Measurements from ENCODE around the gene APC. TPM values are rescaled to one million over a fixed set of nuclear protein-coding genes. Genes with fewer than 3 reads are reported as not detected.

APC gene
- total and polyA plus RNA-seq, 2 donors (not counting 3 experiments of a cell fraction or from before 2014, with no cell fraction given) = 11.2 to 39.6 TPM

DNA sequence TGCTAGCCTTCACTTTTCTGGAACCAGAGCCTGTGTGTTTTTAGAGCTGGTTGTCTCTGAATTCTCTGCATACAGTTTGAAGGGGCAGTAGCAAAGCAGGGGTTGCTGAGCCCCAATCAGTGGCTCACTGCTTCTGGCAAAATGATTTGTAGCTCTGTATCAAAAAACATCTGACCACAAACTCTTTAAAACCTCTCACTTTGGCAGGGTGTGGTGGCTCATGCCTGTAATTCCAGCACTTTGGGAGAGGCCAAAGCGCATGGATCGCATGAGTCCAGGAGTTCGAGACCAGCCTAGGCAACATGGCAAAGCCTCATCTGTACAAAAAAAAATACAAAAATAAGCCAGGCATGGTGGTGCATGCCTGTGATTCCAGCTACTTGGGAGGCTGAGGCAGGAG, 28.3 kb upstream of the APC start:
- H2AFZ ChIP-seq (ENCODE audit: low read depth, low read length) = no peak overlapping the region

More for the DNA sequence above, 28.3 kb upstream of the APC start:
- H4K20me1 ChIP-seq (replicated peaks; ENCODE audit: control insufficient read depth, extremely low read depth, insufficient read depth, low read length) = no peaks in the 10 kb centered on the region
- TF ChIP-seq POLR2AphosphoS5 (IDR thresholded peaks at IDR 0.05; ENCODE audit: insufficient read depth, low read depth, low read length) = no peak
- no peak for TF ChIP-seq POLR2A (IDR thresholded peaks at IDR 0.05; ENCODE audit: low read depth, low read length)
- TF ChIP-seq, protein P1, sequence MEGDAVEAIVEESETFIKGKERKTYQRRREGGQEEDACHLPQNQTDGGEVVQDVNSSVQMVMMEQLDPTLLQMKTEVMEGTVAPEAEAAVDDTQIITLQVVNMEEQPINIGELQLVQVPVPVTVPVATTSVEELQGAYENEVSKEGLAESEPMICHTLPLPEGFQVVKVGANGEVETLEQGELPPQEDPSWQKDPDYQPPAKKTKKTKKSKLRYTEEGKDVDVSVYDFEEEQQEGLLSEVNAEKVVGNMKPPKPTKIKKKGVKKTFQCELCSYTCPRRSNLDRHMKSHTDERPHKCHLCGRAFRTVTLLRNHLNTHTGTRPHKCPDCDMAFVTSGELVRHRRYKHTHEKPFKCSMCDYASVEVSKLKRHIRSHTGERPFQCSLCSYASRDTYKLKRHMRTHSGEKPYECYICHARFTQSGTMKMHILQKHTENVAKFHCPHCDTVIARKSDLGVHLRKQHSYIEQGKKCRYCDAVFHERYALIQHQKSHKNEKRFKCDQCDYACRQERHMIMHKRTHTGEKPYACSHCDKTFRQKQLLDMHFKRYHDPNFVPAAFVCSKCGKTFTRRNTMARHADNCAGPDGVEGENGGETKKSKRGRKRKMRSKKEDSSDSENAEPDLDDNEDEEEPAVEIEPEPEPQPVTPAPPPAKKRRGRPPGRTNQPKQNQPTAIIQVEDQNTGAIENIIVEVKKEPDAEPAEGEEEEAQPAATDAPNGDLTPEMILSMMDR (IDR thresholded peaks at IDR 0.05; ENCODE audit: extremely low read depth in 1 of 2, insufficient read depth in 1 of 2, low read depth in 1 of 2, low read length in 2 of 2) = no peak
- no peak for TF ChIP-seq FOS (IDR thresholded peaks at IDR 0.05; ENCODE audit: borderline replicate concordance, insufficient read depth, low read length)
- TF ChIP-seq EZH2 (IDR thresholded peaks at IDR 0.05; ENCODE audit: borderline replicate concordance, low read depth, low read length, severe bottlenecking) = no peak
- no peak for TF ChIP-seq JUN (IDR thresholded peaks at IDR 0.05; ENCODE audit: borderline replicate concordance, insufficient read depth, insufficient read length, low read depth)
- TF ChIP-seq, protein P2, sequence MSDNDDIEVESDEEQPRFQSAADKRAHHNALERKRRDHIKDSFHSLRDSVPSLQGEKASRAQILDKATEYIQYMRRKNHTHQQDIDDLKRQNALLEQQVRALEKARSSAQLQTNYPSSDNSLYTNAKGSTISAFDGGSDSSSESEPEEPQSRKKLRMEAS (IDR thresholded peaks at IDR 0.05; ENCODE audit: insufficient read depth, insufficient read length) = no peak
- no peak for TF ChIP-seq MYC (IDR thresholded peaks at IDR 0.05; ENCODE audit: low read depth, low read length)
- no peak for TF ChIP-seq GATA2 (IDR thresholded peaks at IDR 0.05; ENCODE audit: insufficient read depth, insufficient read length, low read depth, low read length)
- H3K4me1 ChIP-seq (ENCODE audit: control insufficient read depth, extremely low read depth, insufficient read depth, low read length) = peaks cover 19% of the 10 kb centered on the region
- H3K9ac ChIP-seq (replicated peaks; ENCODE audit: extremely low read depth, insufficient read depth, low read length) = no peak overlapping the region
- no peak for DNase-seq (ENCODE audit: low read depth, low spot score)
- BruUV-seq (replicated peaks) = no TSS peak
- ChIA-PET POLR2A (no interaction called here), CTCF (interaction anchor here (0.8 to 3.4 kb wide), 6 partner anchors 9 to 48 kb away, joined by 3 to 19 read pairs (median 4); no protein-coding TSS in a partner anchor)
- peak overlapping the region; percentile 88 for H3K4me2 ChIP-seq (ENCODE audit: insufficient read depth, low read length)
- H3K9me1 ChIP-seq (replicated peaks; ENCODE audit: control insufficient read depth, extremely low read depth, insufficient read depth, low read length) = no peaks in the 10 kb centered on the region
- H3K36me3 ChIP-seq (ENCODE audit: control insufficient read depth in 2 of 2, extremely low read depth in 1 of 2, insufficient read depth in 2 of 2, low read length in 2 of 2) = no peaks in the 10 kb centered on the region
- no peaks in the 10 kb centered on the region for H3K27me3 ChIP-seq (ENCODE audit: control insufficient read depth in 2 of 2, insufficient read depth in 2 of 2, low read length in 2 of 2)
- no peak for FAIRE-seq
- H3K27ac ChIP-seq (ENCODE audit: insufficient read depth, low read depth, low read length) = no peak overlapping the region
- no peak overlapping the region for H3K4me3 ChIP-seq (replicated peaks in 1 of 3; ENCODE audit: insufficient read depth in 1 of 3, low read depth in 1 of 3, low read length in 3 of 3)
- intact Hi-C loops (cut with micrococcal nuclease) = loop anchor here (5.0 to 10.0 kb wide), 2 partner anchors 48 to 1615 kb away; partner anchors contain the start of gene WDR36
- H3K79me2 ChIP-seq (ENCODE audit: control insufficient read depth, insufficient read depth, low read length) = peaks cover 50% of the 10 kb centered on the region
- dilution Hi-C loops (cut with MboI; ENCODE audit: extremely low pct_ligation_motif_present, low sequenced_read_pairs) = no loop called here
- H3K9me3 ChIP-seq (replicated peaks; ENCODE audit: control insufficient read depth, insufficient read depth, low read length) = no peaks in the 10 kb centered on the region

Data from endothelial cell of umbilical vein (primary cell).